HCT116 (cell line): ENCODE data around the gene PCDH1. TPM values are rescaled to one million over a fixed set of nuclear protein-coding genes. Genes with fewer than 3 reads are reported as not detected.

ENCODE experiments used
- ATAC-seq: fragments of 200-7000 bp; cut with Tn5 transposase; 2 replicates; pipeline ENCODE4 v1.9.1; 2020; ENCODE audit warnings: mild to moderate bottlenecking, moderate library complexity
- BruUV-seq: library from RNA; stranded (reverse); fragments of 400-500 nt; replicated peaks from 2 replicates; lab custom pipeline; 2021; lab: Mats Ljungman, UMichigan
- CTCF ChIA-PET: fragments of 300-600 bp; sonication (Branson Sonifier 250); formaldehyde crosslinking; loops from one replicate; lab custom pipeline; 2021; ENCODE audit warnings: antibody characterized with exemption; lab: Charles Lee
- POLR2A ChIA-PET: fragments of 300-600, 350-600 bp; sonication (Branson Sonifier 250); formaldehyde crosslinking; loops from one replicate; lab custom pipeline; 2021; ENCODE audit warnings: antibody characterized with exemption; lab: Charles Lee
- RAD21 ChIA-PET, 2 experiments: fragments of 300-600 bp; sonication (Branson Sonifier 250); formaldehyde crosslinking; loops; one replicate each; lab custom pipeline; 2023; ENCODE audit warnings: low total read pairs in 2 of 2; ENCODE audit not compliant: uncharacterized antibody in 2 of 2, unreplicated experiment in 2 of 2, low non-redundant PET in 1 of 2; lab: Charles Lee
- DNase-seq: peaks from one replicate; pipeline ENCODE4 v3.0.0-alpha.2; 2010; ENCODE audit warnings: low read depth, low spot score
- H2AFZ ChIP-seq: fragments of 200-600 bp; shearing (Covaris generic), sonication (generic); 2 replicates; pipeline ENCODE4 v1.6.1; 2017; ENCODE audit warnings: low read depth, mixed run types, mixed read lengths, antibody characterized with exemption, low read length; ENCODE audit not compliant: poor library complexity, severe bottlenecking
- H3K27ac ChIP-seq: 2 replicates; pipeline ENCODE4 v1.5.1; 2012; ENCODE audit warnings: low read depth, low read length
- H3K27me3 ChIP-seq: fragments of 200-600 bp; sonication (generic); 2 replicates; pipeline ENCODE4 v1.6.1; 2016; ENCODE audit warnings: mixed run types, low read length, mixed read lengths; ENCODE audit not compliant: insufficient read depth
- H3K36me3 ChIP-seq, 2 experiments: fragments of 200-500 bp in 1 of 2; fragments of 200-600 bp in 1 of 2; sonication (Bioruptor generic) in 1 of 2; sonication (generic) in 1 of 2; 2 replicates each; pipeline versions ENCODE4 v1.5.1 to v1.6.1; 2014 to 2016; ENCODE audit warnings: low read length in 2 of 2, inconsistent platforms in 1 of 2, mixed read lengths in 1 of 2, mixed run types in 1 of 2; ENCODE audit not compliant: insufficient read depth in 2 of 2, control insufficient read depth in 1 of 2
- H3K4me1 ChIP-seq, 2 experiments: fragments of 200-600 bp in 1 of 2; sonication (generic) in 1 of 2; 2 replicates each; pipeline versions ENCODE4 v1.5.1 to v1.6.1; 2012 to 2017; ENCODE audit warnings: low read length in 2 of 2, inconsistent platforms in 1 of 2, mild to moderate bottlenecking in 1 of 2, mixed read lengths in 1 of 2, mixed run types in 1 of 2, moderate library complexity in 1 of 2; ENCODE audit not compliant: insufficient read depth in 2 of 2, control insufficient read depth in 1 of 2
- H3K4me2 ChIP-seq: fragments of 200-600 bp; sonication (generic); 2 replicates; pipeline ENCODE4 v1.6.1; 2017; ENCODE audit warnings: mixed run types, low read length, mixed read lengths
- H3K4me3 ChIP-seq, 2 experiments: fragments of 200-600 bp in 1 of 2; sonication (generic) in 1 of 2; replicated peaks in 1 of 2; 2 replicates each; pipeline ENCODE4 v1.5.1; 2011 to 2016; ENCODE audit warnings: low read length in 2 of 2, control low read depth in 1 of 2, low read depth in 1 of 2, mild to moderate bottlenecking in 1 of 2, mixed read lengths in 1 of 2, mixed run types in 1 of 2
- H3K79me2 ChIP-seq: fragments of 200-600 bp; sonication (generic); 2 replicates; pipeline ENCODE4 v1.6.1; 2017; ENCODE audit warnings: mild to moderate bottlenecking, mixed run types, low read length, moderate library complexity, mixed read lengths; ENCODE audit not compliant: insufficient read depth
- H3K9ac ChIP-seq: fragments of 200-600 bp; sonication (generic); 2 replicates; pipeline ENCODE4 v1.6.1; 2016; ENCODE audit warnings: low read length, mixed read lengths
- H3K9me2 ChIP-seq: fragments of 200-600 bp; sonication (generic), shearing (Covaris generic); 2 replicates; pipeline ENCODE4 v1.6.1; 2017; ENCODE audit warnings: mixed run types, mild to moderate bottlenecking, moderate library complexity; ENCODE audit not compliant: insufficient read depth
- H3K9me3 ChIP-seq, 2 experiments: fragments of 200-500 bp in 1 of 2; fragments of 200-600 bp in 1 of 2; sonication (Bioruptor generic) in 1 of 2; sonication (generic) in 1 of 2; 2 replicates each; pipeline ENCODE4 v1.6.1; 2014 to 2017; ENCODE audit warnings: low read length in 2 of 2, mixed read lengths in 2 of 2, inconsistent platforms in 1 of 2, low read depth in 1 of 2, mild to moderate bottlenecking in 1 of 2, mixed run types in 1 of 2, moderate library complexity in 1 of 2; ENCODE audit not compliant: control insufficient read depth in 1 of 2, insufficient read depth in 1 of 2
- H4K20me1 ChIP-seq: fragments of 200-600 bp; sonication (generic), shearing (Covaris generic); 2 replicates; pipeline ENCODE4 v1.6.1; 2017; ENCODE audit warnings: mixed run types, mild to moderate bottlenecking, moderate library complexity; ENCODE audit not compliant: insufficient read depth
- ELF1 ChIP-seq: IDR thresholded peaks from 2 replicates; pipeline ENCODE4 v1.6.1; 2012; ENCODE audit warnings: low read depth, borderline replicate concordance
- EZH2 ChIP-seq: fragments of 200-600 bp; sonication (generic); IDR thresholded peaks from 2 replicates; pipeline ENCODE4 v1.6.1; 2017; ENCODE audit warnings: antibody characterized with exemption, mixed run types
- EZH2phosphoT487 ChIP-seq: fragments of 200-600 bp; IDR thresholded peaks from 2 replicates; pipeline ENCODE4 v1.6.1; 2018; ENCODE audit warnings: antibody characterized with exemption, borderline replicate concordance
- FOSL1 ChIP-seq: IDR thresholded peaks from 2 replicates; pipeline ENCODE4 v1.6.1; 2012; ENCODE audit warnings: low read depth
- POLR2A ChIP-seq: IDR thresholded peaks from 2 replicates; pipeline ENCODE4 v1.7.0; 2011; ENCODE audit warnings: borderline replicate concordance; ENCODE audit not compliant: insufficient read depth, insufficient read length; ENCODE audit errors: extremely low read depth
- POLR2AphosphoS5 ChIP-seq: IDR thresholded peaks from 2 replicates; pipeline ENCODE4 v1.6.1; 2011; ENCODE audit warnings: mild to moderate bottlenecking, low read depth, low read length, moderate library complexity
- RAD21 ChIP-seq: IDR thresholded peaks from 2 replicates; pipeline ENCODE4 v1.6.1; 2012; ENCODE audit warnings: low read depth, mild to moderate bottlenecking
- SP1 ChIP-seq: IDR thresholded peaks from 2 replicates; pipeline ENCODE4 v1.6.1; 2012; ENCODE audit warnings: low read depth
- SRF ChIP-seq: IDR thresholded peaks from 2 replicates; pipeline ENCODE4 v1.6.1; 2012; ENCODE audit warnings: low read depth
- TCF7L2 ChIP-seq: IDR thresholded peaks from 2 replicates; pipeline ENCODE4 v1.7.0; 2011; ENCODE audit warnings: borderline replicate concordance, inconsistent platforms; ENCODE audit not compliant: insufficient read depth, insufficient read length; ENCODE audit errors: extremely low read depth
- YY1 ChIP-seq: IDR thresholded peaks from 2 replicates; pipeline ENCODE4 v1.6.1; 2011; ENCODE audit warnings: low read length, low read depth, moderate library complexity, mild to moderate bottlenecking; ENCODE audit not compliant: insufficient replicate concordance; ENCODE audit errors: extremely low read depth
- ZFX ChIP-seq: fragments of 450-650 bp; IDR thresholded peaks from 2 replicates; pipeline ENCODE4 v1.6.1; 2017
- ZNF274 ChIP-seq: fragments of 200-500 bp; sonication (Bioruptor generic); IDR thresholded peaks from 2 replicates; pipeline ENCODE4 v1.6.1; 2014; ENCODE audit warnings: mild to moderate bottlenecking, low read depth, low read length, inconsistent platforms
- intact Hi-C: fragments of 100-400 bp; cut with micrococcal nuclease; formaldehyde crosslinking; loops from 2 replicates; pipeline ENCODE4 v1.10.0; 2022
- total RNA-seq: library from RNA; stranded (reverse); gene quantifications from one replicate; pipeline ENCODE4 v1.2.1, GENCODE V29; 2021; ENCODE audit not compliant: unreplicated experiment
- TF ChIP-seq, protein P1 (sequence below): IDR thresholded peaks from 2 replicates; pipeline ENCODE4 v1.6.1; 2012
- TF ChIP-seq, protein P2 (sequence below): IDR thresholded peaks from 2 replicates; pipeline ENCODE4 v1.6.1; 2011; ENCODE audit warnings: mild to moderate bottlenecking, low read length, moderate library complexity; ENCODE audit not compliant: insufficient replicate concordance; ENCODE audit errors: extremely low read depth
- TF ChIP-seq, protein P3 (sequence below), 3 experiments: fragments of 200-600 bp in 1 of 3; sonication (generic) in 1 of 3; IDR thresholded peaks in 2 of 3; conservative IDR thresholded peaks in 1 of 3; 2 replicates each; pipeline ENCODE4 v1.5.1; 2012 to 2017; ENCODE audit warnings: low read depth in 2 of 3, low read length in 2 of 3, antibody characterized with exemption in 1 of 3, borderline replicate concordance in 1 of 3, control low read depth in 1 of 3, mild to moderate bottlenecking in 1 of 3, mixed read lengths in 1 of 3, mixed run types in 1 of 3, moderate library complexity in 1 of 3; ENCODE audit not compliant: insufficient read depth in 1 of 3
- TF ChIP-seq, protein P4 (sequence below): IDR thresholded peaks from 2 replicates; pipeline ENCODE4 v1.6.1; 2012; ENCODE audit warnings: low read depth

The PCDH1 gene
- total RNA-seq, 1 experiment from 2014 or later, result 24.2 TPM

DNA sequence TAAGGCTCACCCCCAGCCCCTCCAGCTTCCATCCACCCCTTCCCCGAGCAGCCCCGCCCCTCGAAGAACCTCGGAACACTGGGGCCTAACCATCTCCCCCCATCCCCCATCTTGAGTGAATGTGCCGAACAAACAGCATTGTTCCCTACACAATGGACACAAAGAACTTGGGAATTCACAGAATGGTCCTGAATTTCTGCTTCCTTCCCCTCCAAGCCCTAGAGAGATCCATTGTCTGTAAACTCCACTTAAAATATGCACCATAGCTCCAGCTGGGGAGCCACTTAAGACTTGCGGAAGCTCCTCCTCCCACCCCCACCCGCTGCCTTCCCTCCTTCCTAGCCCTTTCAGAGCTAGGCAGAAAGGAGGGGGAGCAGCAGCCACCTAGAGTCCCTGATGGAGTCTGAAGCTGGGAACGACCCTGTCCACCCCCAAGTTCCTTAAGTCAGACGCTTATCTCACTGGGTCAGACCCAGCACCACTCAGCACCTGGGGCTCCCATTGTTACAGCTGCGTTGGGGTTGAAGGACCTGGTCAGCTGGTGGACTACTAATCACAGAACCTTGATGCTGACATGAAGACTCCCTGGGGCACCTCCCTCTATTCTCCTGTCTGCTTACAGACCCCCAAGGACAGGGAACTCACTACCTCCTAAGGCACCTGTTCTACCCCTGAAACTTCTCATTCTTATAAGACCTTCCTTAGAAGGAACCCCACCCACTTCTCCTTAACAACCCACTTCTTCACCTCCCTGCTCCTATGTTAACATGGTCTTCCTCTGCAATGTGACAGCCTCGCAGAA, 61.4 kb downstream of the PCDH1 start:
- Histone ChIP-seq H3K27me3 (no peaks in the 10 kb centered on the region), H3K4me2 (no peak overlapping the region), H3K27ac (no peak overlapping the region), H3K4me3 (no peak overlapping the region), H3K9ac (no peak overlapping the region), H3K9me2 (no peaks in the 10 kb centered on the region), H3K36me3 (no peaks in the 10 kb centered on the region), H3K4me1 (peaks cover 0 to 7% of the 10 kb centered on the region in 2 experiments; a peak in 2 of 4 replicates), H2AFZ (no peak overlapping the region), H4K20me1 (no peaks in the 10 kb centered on the region), H3K9me3 (no peaks in the 10 kb centered on the region), H3K79me2 (no peaks in the 10 kb centered on the region)
- ATAC-seq (no peak), DNase-seq (no peak)
- intact Hi-C loops, result no loop called here
- CTCF ChIA-PET, result interaction anchor here (0.7 to 1.3 kb wide), 4 partner anchors 9 to 302 kb away, joined by 3 to 7 read pairs (median 4); no protein-coding TSS in a partner anchor
- RAD21 ChIA-PET, result no interaction called here
- POLR2A ChIA-PET, result no interaction called here
- TF ChIP-seq ZFX (no peak), ZNF274 (no peak), RAD21 (no peak), EZH2phosphoT487 (no peak), POLR2A (no peak), POLR2AphosphoS5 (no peak), ELF1 (no peak), SP1 (no peak), SRF (no peak), YY1 (no peak), TCF7L2 (no peak), EZH2 (no peak), FOSL1 (no peak)
- TF ChIP-seq, protein P1, sequence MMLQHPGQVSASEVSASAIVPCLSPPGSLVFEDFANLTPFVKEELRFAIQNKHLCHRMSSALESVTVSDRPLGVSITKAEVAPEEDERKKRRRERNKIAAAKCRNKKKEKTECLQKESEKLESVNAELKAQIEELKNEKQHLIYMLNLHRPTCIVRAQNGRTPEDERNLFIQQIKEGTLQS, result no peak
- TF ChIP-seq, protein P2, sequence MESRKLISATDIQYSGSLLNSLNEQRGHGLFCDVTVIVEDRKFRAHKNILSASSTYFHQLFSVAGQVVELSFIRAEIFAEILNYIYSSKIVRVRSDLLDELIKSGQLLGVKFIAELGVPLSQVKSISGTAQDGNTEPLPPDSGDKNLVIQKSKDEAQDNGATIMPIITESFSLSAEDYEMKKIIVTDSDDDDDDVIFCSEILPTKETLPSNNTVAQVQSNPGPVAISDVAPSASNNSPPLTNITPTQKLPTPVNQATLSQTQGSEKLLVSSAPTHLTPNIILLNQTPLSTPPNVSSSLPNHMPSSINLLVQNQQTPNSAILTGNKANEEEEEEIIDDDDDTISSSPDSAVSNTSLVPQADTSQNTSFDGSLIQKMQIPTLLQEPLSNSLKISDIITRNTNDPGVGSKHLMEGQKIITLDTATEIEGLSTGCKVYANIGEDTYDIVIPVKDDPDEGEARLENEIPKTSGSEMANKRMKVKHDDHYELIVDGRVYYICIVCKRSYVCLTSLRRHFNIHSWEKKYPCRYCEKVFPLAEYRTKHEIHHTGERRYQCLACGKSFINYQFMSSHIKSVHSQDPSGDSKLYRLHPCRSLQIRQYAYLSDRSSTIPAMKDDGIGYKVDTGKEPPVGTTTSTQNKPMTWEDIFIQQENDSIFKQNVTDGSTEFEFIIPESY, result no peak
- TF ChIP-seq, protein P3, sequence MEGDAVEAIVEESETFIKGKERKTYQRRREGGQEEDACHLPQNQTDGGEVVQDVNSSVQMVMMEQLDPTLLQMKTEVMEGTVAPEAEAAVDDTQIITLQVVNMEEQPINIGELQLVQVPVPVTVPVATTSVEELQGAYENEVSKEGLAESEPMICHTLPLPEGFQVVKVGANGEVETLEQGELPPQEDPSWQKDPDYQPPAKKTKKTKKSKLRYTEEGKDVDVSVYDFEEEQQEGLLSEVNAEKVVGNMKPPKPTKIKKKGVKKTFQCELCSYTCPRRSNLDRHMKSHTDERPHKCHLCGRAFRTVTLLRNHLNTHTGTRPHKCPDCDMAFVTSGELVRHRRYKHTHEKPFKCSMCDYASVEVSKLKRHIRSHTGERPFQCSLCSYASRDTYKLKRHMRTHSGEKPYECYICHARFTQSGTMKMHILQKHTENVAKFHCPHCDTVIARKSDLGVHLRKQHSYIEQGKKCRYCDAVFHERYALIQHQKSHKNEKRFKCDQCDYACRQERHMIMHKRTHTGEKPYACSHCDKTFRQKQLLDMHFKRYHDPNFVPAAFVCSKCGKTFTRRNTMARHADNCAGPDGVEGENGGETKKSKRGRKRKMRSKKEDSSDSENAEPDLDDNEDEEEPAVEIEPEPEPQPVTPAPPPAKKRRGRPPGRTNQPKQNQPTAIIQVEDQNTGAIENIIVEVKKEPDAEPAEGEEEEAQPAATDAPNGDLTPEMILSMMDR (IDR thresholded peaks at IDR 0.05 in 2 of 3, conservative IDR thresholded peaks at IDR 0.05 in 1 of 3; ENCODE audit: borderline replicate concordance in 1 of 3, insufficient read depth in 1 of 3, low read depth in 2 of 3, low read length in 2 of 3), result no peak
- TF ChIP-seq, protein P4, sequence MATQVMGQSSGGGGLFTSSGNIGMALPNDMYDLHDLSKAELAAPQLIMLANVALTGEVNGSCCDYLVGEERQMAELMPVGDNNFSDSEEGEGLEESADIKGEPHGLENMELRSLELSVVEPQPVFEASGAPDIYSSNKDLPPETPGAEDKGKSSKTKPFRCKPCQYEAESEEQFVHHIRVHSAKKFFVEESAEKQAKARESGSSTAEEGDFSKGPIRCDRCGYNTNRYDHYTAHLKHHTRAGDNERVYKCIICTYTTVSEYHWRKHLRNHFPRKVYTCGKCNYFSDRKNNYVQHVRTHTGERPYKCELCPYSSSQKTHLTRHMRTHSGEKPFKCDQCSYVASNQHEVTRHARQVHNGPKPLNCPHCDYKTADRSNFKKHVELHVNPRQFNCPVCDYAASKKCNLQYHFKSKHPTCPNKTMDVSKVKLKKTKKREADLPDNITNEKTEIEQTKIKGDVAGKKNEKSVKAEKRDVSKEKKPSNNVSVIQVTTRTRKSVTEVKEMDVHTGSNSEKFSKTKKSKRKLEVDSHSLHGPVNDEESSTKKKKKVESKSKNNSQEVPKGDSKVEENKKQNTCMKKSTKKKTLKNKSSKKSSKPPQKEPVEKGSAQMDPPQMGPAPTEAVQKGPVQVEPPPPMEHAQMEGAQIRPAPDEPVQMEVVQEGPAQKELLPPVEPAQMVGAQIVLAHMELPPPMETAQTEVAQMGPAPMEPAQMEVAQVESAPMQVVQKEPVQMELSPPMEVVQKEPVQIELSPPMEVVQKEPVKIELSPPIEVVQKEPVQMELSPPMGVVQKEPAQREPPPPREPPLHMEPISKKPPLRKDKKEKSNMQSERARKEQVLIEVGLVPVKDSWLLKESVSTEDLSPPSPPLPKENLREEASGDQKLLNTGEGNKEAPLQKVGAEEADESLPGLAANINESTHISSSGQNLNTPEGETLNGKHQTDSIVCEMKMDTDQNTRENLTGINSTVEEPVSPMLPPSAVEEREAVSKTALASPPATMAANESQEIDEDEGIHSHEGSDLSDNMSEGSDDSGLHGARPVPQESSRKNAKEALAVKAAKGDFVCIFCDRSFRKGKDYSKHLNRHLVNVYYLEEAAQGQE, result no peak
- no TSS peak for BruUV-seq
